GM12872 (cell line): ENCODE results near the gene FBXW5.
A peak's percentile ranks its signal among the peaks of the same experiment; 100 is the strongest.

Source experiments
- TF ChIP-seq, protein P1 (sequence below): IDR thresholded peaks from 3 replicates; pipeline ENCODE4 v1.5.1; 2011; ENCODE audit warnings: low read depth, mild to moderate bottlenecking, low read length, moderate library complexity; ENCODE audit not compliant: insufficient read depth

FBXW5 gene

DNA sequence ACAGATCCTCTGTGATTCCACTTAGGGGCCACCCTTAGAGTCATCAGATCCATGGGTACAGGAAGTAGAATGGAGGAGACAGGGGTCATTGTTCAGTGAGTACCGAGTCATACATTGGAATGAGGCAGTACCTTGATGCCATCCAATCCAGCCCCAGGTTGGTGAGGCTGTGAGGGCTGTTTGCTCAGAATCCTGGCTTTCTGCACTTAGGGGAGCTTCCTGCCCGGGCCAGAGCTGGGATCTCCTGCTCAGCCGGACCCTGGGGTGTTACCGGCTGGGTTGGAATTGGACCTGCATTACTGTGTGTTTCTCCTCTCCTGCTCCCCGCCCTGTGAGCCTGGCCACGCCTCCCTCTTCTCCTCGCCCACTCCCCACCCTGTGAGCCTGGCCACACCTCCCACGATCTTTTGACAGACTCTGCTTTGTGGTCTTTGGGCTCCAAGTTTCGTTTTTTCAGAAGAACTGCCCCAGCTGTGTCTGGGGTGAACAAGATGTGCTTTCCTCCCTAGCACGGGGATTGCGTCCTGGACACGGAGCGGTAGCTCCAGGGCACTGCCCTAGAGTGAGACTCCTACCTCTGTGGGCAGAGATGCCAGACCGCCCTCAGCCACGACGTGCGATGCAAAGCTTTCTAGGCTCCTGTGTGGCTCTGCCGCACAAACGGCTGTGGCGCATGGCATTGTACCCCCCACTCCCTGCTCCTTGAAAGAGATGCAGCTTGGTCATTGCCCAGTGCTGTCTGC, 42.9 kb downstream of the FBXW5 start:
- TF ChIP-seq, protein P1, sequence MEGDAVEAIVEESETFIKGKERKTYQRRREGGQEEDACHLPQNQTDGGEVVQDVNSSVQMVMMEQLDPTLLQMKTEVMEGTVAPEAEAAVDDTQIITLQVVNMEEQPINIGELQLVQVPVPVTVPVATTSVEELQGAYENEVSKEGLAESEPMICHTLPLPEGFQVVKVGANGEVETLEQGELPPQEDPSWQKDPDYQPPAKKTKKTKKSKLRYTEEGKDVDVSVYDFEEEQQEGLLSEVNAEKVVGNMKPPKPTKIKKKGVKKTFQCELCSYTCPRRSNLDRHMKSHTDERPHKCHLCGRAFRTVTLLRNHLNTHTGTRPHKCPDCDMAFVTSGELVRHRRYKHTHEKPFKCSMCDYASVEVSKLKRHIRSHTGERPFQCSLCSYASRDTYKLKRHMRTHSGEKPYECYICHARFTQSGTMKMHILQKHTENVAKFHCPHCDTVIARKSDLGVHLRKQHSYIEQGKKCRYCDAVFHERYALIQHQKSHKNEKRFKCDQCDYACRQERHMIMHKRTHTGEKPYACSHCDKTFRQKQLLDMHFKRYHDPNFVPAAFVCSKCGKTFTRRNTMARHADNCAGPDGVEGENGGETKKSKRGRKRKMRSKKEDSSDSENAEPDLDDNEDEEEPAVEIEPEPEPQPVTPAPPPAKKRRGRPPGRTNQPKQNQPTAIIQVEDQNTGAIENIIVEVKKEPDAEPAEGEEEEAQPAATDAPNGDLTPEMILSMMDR = no peak

DNA sequence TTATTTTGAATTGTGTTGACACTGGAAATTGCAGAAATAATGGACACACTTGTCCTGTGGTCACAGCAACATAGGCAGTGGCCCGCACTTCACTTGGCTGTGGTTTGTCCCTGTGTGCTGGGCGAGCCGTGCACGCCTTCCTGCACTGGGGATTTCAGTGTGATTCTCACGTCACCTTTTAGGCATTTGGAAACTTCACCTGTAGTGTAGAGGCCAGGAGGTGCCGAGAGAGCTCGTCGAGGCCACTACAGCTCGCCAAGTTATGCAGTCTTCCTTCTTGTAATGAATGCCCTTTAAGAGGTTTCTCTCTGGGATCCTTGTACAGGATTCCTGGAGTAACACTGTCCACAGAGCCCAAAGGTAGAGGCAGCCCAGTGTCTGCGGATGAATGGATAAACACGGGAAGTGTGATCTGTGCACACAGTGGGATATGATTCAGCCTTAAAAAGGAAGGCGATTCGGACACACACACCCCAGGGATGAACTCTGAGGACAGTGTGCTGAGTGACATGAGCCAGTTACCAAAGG, 43.5 kb downstream of the FBXW5 start:
- TF ChIP-seq, protein P1 = no peak

DNA sequence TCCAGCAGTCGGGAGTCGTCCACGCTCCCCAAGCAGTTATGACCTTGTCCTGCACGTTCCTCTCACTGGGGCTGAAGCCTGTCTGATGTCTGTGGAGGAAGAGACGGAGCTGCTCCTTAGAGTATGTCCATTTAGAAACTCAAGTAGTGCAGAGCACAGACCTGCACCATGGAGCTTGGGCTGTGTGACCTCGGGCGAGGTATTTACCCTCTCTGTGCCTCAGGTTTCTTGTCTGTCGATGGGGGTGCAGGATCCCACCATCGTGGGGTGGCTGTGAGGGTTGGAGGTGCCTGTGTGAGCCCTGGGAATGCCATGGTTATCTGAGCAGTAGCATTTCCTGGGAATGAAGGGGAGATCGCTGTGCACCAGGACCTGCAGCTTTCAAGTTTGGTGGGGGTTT, 44.0 kb downstream of the FBXW5 start:
- TF ChIP-seq, protein P1 = no peak

DNA sequence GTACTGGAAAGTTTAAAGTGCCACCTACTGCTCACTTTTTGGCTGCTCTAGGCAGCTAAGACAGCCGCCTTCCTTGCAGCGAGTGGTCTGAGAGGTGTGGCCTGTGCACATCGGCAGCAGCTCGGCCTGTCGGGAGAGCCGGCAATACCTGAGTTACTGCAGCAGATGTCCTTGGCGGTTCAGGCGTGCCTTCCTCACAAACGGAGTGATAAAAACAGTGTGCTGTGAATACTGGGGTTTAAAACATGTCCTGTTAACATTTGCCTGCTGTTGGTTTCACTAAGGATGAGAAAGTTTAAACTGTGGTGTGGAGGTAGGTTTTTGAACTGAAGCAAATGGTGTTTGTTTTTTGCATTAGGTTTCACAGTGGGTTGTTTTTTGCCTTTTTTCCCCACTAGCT, 45.3 kb downstream of the FBXW5 start:
- TF ChIP-seq, protein P1 = peak; percentile 27; the same call in 1 of the 3 replicates

DNA sequence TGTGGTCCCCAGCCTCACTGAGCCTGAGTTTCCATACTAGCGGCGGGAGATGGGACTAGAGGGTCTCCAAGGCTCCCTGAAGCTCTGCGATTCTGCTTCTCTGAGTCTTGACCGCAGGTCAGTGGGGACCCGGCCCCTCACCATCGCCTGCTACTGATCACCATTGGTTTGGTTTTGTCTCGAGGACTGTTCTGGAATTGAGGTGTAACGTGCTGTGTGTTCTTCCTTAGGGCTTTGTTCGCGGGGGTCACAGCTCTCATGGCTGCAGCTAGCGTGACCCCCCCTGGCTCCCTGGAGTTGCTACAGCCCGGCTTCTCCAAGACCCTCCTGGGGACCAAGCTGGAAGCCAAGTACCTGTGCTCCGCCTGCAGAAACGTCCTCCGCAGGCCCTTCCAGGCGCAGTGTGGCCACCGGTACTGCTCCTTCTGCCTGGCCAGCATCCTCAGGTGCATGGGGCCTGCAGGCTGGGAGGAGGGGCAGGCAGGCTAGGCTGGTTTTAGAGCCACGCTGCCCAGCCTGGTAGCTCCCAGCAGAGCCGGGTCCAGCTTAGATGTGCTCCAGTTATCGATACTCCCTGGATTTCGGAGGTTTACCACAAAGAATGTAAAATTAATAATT, 45.9 kb downstream of the FBXW5 start:
- TF ChIP-seq, protein P1 = no peak

DNA sequence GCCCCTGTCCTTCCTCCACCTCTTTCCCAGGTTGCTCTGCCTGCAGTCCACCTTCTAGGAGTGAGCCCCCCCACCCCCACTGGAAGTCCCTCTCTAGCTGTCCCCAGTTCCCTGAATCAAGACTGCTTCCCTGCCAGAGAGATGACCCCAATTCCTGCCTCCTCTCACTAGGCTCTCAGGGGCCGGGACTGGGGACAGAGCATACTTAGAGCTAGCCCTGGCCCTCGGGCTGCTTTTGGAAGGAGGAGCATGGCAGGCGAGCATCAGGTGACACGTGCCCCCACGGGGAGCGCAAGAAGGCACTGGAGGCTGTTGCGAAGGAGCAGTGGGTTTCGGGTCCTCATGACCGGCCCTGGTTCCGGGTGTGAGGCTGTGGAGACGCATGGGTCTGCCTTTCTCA, 48.5 kb downstream of the FBXW5 start:
- TF ChIP-seq, protein P1 = no peak

DNA sequence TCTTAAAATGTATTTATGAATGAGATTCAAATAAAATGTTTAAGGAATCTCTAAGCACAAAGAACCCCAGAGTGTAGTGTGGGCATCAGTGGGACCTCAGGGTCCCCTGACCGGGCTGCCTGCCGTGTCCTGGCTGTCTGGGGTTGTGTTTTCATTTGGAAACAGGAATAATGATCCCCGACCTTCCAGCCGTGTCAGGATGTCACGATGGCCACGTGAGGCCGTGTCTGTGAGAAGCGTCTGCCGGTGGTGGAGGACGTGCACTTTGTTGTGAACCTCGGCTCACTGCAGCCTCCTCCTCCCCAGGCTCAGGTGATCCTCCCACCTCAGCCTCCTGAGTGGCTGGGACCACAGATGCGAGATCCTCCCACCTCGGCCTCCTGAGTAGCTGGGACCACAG, 53.9 kb downstream of the FBXW5 start:
- TF ChIP-seq, protein P1 = no peak
